HFF-Myc (cell line): Measurements from ENCODE around the gene IFI27L1.
"Not testable (repeated sequence)": the region's sequence is repeated elsewhere in the genome, so short reads cannot be mapped to it uniquely, and the experiment has no call there.

Experiments
- DNase-seq: peaks from one replicate; pipeline ENCODE4 v3.0.0-alpha.2; 2011; ENCODE audit warnings: low read depth; ENCODE audit errors: extremely low read depth
- H3K4me3 ChIP-seq: replicated peaks from 2 replicates; pipeline ENCODE4 v1.5.1; 2011; ENCODE audit warnings: low read depth, mild to moderate bottlenecking, control low read depth, low read length
- TF ChIP-seq, protein P1 (sequence below): IDR thresholded peaks from 2 replicates; pipeline ENCODE4 v1.5.1; 2012; ENCODE audit warnings: mild to moderate bottlenecking, low read depth, low read length, control low read depth; ENCODE audit errors: missing control alignments

Gene IFI27L1

GRCh38 chr14:94059998-94060397 lies 21.1 kb upstream of the IFI27L1 start:
- TF ChIP-seq, protein P1, sequence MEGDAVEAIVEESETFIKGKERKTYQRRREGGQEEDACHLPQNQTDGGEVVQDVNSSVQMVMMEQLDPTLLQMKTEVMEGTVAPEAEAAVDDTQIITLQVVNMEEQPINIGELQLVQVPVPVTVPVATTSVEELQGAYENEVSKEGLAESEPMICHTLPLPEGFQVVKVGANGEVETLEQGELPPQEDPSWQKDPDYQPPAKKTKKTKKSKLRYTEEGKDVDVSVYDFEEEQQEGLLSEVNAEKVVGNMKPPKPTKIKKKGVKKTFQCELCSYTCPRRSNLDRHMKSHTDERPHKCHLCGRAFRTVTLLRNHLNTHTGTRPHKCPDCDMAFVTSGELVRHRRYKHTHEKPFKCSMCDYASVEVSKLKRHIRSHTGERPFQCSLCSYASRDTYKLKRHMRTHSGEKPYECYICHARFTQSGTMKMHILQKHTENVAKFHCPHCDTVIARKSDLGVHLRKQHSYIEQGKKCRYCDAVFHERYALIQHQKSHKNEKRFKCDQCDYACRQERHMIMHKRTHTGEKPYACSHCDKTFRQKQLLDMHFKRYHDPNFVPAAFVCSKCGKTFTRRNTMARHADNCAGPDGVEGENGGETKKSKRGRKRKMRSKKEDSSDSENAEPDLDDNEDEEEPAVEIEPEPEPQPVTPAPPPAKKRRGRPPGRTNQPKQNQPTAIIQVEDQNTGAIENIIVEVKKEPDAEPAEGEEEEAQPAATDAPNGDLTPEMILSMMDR, result no peak
- no peak for DNase-seq

DNA sequence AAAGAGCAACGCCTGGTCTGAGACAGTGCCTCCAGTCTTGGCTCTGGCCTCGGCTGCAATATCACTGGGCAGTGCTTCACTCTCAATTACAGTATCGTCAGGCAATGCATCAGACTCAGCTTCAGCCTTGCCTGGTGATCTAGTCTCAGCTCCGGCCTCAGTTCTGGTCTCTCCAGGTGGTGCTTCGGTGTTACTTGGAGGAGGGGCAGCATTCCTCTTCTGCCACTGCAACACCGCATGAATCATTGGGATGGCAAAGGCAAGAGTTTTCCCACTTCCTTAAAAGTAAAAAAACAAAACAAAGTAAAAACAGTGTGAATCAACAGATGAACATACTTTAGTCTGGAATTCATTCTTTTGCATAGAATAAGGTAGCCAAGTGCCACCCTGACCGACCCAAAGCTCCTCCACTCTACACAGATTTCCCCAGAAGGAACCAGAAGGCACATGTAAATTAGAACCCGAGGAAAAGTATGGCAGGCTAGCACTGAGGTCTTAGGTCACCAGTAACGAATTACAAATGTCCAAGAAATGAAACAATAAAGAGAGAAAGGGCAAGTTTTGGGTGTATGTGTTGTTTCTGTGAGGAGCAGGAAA lies 18.7 kb upstream of the IFI27L1 start:
- TF ChIP-seq, protein P1, result no peak
- H3K4me3 ChIP-seq, result no peak overlapping the region
- no peak for DNase-seq

More at GRCh38 chr14:94059998-94060397, 21.1 kb upstream of the IFI27L1 start:
- no peak overlapping the region for H3K4me3 ChIP-seq

GRCh38 chr14:94066089-94066676 lies 14.9 kb upstream of the IFI27L1 start:
- no peak for DNase-seq
- TF ChIP-seq, protein P1, result no peak
- no peak overlapping the region for H3K4me3 ChIP-seq

DNA sequence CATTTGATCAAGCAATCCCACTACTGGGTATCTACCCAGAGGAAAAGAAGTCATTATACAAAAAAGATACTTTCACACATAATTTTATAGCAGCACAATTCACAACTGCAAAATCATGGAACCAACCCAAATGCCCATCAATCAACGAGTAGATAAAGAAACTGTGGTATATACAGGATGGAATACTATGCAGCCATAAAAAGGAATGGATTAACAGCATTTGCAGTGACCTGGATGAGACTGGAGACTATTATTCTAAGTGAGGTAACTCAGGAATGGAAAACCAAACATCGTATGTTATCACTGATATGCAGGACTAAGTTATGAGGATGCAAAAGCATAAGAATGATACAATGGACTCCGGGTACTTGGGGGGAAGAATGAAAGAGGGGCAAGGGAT lies 9.0 kb upstream of the IFI27L1 start:
- H3K4me3 ChIP-seq, DNase-seq: not testable (repeated sequence)

- TF ChIP-seq, protein P1, result no peak
- H3K4me3 ChIP-seq, result no peak overlapping the region
- DNase-seq, result no peak
Observed at GRCh38 chr14:94074534-94074933, 6.6 kb upstream of the IFI27L1 start.

DNA sequence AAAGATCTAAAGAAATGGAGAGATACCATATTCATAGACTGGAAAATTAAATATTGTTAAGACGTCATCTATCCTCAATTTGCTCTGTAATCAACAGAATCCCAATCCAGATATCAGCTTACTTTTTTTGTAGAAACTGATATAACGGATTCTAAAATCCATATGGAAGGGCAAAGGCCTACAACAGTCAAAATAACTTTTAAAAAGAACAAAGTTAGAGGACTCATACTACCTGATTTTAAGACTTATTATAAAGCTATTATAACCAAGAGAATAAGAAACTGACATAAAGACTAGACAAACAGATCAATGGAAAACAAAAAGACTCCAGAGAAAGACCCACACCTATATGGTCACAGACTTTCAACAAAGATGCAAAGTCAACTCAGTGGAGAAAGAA lies 6.1 kb upstream of the IFI27L1 start:
- no peak for DNase-seq
- TF ChIP-seq, protein P1, result no peak
- H3K4me3 ChIP-seq, result no peak overlapping the region

DNA sequence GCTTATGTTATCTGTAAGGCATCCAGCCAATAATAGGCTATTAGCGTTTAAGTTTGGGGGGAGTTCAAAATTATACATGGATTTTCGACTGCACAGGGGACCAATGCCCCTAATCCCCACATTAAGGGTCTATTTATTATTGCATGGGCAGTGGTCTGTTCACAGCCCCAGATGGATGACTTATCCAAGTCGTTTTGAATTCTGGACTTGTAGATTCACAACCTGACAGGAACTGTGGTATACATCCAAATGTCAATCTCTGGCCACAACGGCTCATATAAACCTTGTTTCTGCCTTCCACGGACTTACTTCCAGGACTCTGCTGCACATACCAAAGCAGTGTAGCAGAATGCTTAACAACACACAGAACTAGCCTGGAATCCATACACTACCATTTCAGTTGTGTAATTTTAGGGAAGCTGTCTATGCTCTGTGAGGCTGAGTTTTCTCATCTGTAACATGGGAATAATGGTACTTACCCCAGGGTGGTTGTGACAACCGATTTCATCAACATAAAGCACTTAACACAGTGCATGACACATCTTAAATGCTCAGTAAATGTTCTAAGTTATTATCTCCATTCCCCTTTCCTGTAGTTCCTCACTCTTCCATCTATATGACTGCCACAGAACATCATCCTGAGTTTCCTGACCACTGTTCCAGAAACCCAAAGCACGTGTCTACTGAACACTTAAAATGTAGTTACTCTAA lies 3.8 kb upstream of the IFI27L1 start:
- TF ChIP-seq, protein P1, result no peak
- H3K4me3 ChIP-seq, result no peak overlapping the region
- DNase-seq, result no peak
